Measurements from ENCODE around the gene KIF1B. TPM values are rescaled to one million over a fixed set of nuclear protein-coding genes. Genes with fewer than 3 reads are reported as not detected.

Gene KIF1B
- total and polyA plus RNA-seq, 2 donors (not counting 1 experiment from before 2014, with no cell fraction given): 3.5 to 16.4 TPM

DNA sequence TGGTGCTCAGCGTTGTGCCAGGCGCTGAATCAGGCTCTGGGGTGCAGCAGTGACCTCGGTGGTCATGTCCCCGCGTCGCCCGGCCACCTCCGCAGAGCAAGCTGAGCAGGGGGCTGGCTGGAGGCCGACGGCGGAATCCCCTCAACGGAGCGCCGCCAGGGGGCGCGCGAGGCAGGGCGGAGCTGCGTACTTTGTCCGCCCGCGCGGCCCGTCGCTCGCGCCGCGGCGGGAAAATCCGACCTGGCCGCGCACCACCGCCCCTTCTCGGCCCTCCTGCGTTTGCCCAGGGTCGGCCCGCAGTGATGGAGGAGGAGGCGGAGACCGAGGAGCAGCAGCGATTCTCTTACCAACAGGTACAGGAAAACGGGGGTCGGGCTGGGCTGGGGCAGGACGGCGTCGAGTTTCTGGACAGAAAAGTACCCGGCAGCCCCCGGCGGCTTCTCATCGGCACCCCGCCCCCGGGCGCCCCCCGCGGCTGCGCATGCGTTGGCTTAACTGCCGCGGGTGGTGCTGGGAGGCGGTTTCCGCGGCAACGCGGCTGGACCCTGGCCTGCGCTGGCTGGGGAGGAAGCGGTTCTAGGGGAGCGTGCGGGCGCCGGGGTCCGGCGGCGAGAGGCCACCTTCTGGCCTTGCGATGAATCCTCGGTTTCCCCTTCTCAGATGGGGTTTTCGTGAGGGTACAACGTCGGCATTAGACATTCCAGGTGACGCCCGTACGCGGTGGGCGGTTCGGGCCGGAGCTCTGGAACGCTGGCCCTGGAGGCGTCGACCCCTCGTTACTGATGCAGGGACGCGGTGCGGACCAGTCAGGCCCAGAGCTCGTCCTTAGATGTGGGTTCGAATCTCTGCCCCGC, 220.1 kb downstream of the KIF1B start, which contains the start of gene CENPS:
CENPS (plus strand) TSS at position 218 of the 854 bp plus-strand sequence; CDS start at position 303, 85 bp downstream.
- peak within 1 kb of the TSS; percentile 42 to 98 (median 89) for H3K4me3 ChIP-seq (ENCODE audit: control extremely low read depth in 1 of 5, extremely low read depth in 1 of 5, insufficient read depth in 1 of 5, low read depth in 2 of 5, low read length in 4 of 5)
- POLR2A ChIA-PET: interaction anchor here (0.7 to 2.2 kb wide), 5 partner anchors 11 to 397 kb away, joined by 3 to 7 read pairs (median 3); partner anchors contain the start of genes DFFA, KIF1B, PEX14 and UBE4B
- under 1% methylated on average over 95 of the region's 95 CpGs for WGBS (ENCODE audit: insufficient coverage)
- no peaks in the 10 kb centered on the region for H3K27me3 Mint-ChIP-seq
- peak within 1 kb of the TSS; percentile 99 for H3K4me2 ChIP-seq (replicated peaks; ENCODE audit: low read depth, low read length, poor library complexity, severe bottlenecking)
- H3K36me3 ChIP-seq (replicated peaks in 1 of 2; ENCODE audit: control extremely low read depth in 1 of 2, control insufficient read depth in 1 of 2, extremely low read depth in 1 of 2, insufficient read depth in 2 of 2, low read length in 1 of 2): no peaks in the 10 kb centered on the region
- peak within 1 kb of the TSS; percentile 82 to 95 for H3K27ac ChIP-seq (ENCODE audit: low read length in 2 of 2)
- peaks cover 11 to 30% of the 10 kb centered on the region in 2 donors for H3K4me1 ChIP-seq (ENCODE audit: control insufficient read depth in 2 of 2, insufficient read depth in 2 of 2, low read length in 2 of 2)
- peaks cover 10% of the 10 kb centered on the region for H3K79me2 ChIP-seq (ENCODE audit: control insufficient read depth, insufficient read depth, low read length)
- peak within 1 kb of the TSS; percentile 95 for H2AFZ ChIP-seq (ENCODE audit: insufficient read depth, low read depth, low read length, poor library complexity, severe bottlenecking)
- H3K27me3 ChIP-seq (replicated peaks in 1 of 4; ENCODE audit: control extremely low read depth in 1 of 4, control insufficient read depth in 3 of 4, insufficient read depth in 4 of 4, low read length in 3 of 4): no peaks in the 10 kb centered on the region
- CTCF ChIA-PET: interaction anchor here (0.7 to 3.3 kb wide), 23 partner anchors 9 to 946 kb away, joined by 3 to 51 read pairs (median 4); partner anchors contain the start of genes DFFA, KIF1B, PGD and UBE4B
- ATAC-seq (ENCODE audit: low read depth): peak; percentile 84
- H3K27ac Mint-ChIP-seq: peak within 1 kb of the TSS; percentile 99
- peaks cover 0 to 3% (median 0%) of the 10 kb centered on the region in 3 donors for H3K9me3 ChIP-seq (ENCODE audit: control extremely low read depth in 1 of 3, control insufficient read depth in 2 of 3, insufficient read depth in 1 of 3, low read length in 2 of 3)
- no peaks in the 10 kb centered on the region for H4K20me1 ChIP-seq (ENCODE audit: control insufficient read depth, insufficient read depth, low read length, poor library complexity, severe bottlenecking)
- H3K4me1 Mint-ChIP-seq: peaks cover 30% of the 10 kb centered on the region
- H3K9ac ChIP-seq (ENCODE audit: low read length): peak within 1 kb of the TSS; percentile 97
- TF ChIP-seq EZH2 (IDR thresholded peaks at IDR 0.05; ENCODE audit: borderline replicate concordance, insufficient read depth, low read depth, low read length, poor library complexity, severe bottlenecking): no peak
- TF ChIP-seq, protein P1, sequence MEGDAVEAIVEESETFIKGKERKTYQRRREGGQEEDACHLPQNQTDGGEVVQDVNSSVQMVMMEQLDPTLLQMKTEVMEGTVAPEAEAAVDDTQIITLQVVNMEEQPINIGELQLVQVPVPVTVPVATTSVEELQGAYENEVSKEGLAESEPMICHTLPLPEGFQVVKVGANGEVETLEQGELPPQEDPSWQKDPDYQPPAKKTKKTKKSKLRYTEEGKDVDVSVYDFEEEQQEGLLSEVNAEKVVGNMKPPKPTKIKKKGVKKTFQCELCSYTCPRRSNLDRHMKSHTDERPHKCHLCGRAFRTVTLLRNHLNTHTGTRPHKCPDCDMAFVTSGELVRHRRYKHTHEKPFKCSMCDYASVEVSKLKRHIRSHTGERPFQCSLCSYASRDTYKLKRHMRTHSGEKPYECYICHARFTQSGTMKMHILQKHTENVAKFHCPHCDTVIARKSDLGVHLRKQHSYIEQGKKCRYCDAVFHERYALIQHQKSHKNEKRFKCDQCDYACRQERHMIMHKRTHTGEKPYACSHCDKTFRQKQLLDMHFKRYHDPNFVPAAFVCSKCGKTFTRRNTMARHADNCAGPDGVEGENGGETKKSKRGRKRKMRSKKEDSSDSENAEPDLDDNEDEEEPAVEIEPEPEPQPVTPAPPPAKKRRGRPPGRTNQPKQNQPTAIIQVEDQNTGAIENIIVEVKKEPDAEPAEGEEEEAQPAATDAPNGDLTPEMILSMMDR (IDR thresholded peaks at IDR 0.05): peak; percentile 97
- H3K4me3 Mint-ChIP-seq: peak within 1 kb of the TSS; percentile 96
- no peaks in the 10 kb centered on the region for H3K9me3 Mint-ChIP-seq (ENCODE audit: insufficient read depth)
- intact Hi-C loops (cut with micrococcal nuclease): loop anchor here (1.0 kb wide), 3 partner anchors 32 to 520 kb away; partner anchors contain the start of genes CTNNBIP1 and DFFA
- peak; percentile 96 for DNase-seq

Small RNAs within 50 kb of the gene (small RNA-seq; reads per million reads assigned to genes)
- not detected for gene MIR1273D (ENCODE audit: insufficient read length, low read depth, low replicate concordance)
- not detected for gene RNU6-37P (ENCODE audit: insufficient read length, low read depth, low replicate concordance)
- not detected for gene RNU6-828P (ENCODE audit: insufficient read length, low read depth, low replicate concordance)

Other genes with a start within 250 kb of the KIF1B start
- not detected in 2 replicates for gene RBP7, start 213.3 kb upstream of the KIF1B start, total RNA-seq
- gene RBP7, start 213.3 kb upstream of the KIF1B start, polyA plus RNA-seq: 0.40 TPM in 1 of 2 replicates, not detected in the other
- gene UBE4B, start 177.6 kb upstream of the KIF1B start, total RNA-seq: 57.5 and 59.0 TPM in 2 replicates
- 21.7 and 26.7 TPM in 2 replicates for gene UBE4B, start 177.6 kb upstream of the KIF1B start, polyA plus RNA-seq
- 56.7 and 58.3 TPM in 2 replicates for gene PGD, start 188.5 kb downstream of the KIF1B start, total RNA-seq
- gene PGD, start 188.5 kb downstream of the KIF1B start, polyA plus RNA-seq: 13.7 and 14.0 TPM in 2 replicates
- 7.2 and 10.9 TPM in 2 replicates for gene CENPS, start 219.9 kb downstream of the KIF1B start, total RNA-seq
- 2.9 and 3.1 TPM in 2 replicates for gene CENPS, start 219.9 kb downstream of the KIF1B start, polyA plus RNA-seq
- gene CORT, start 239.5 kb downstream of the KIF1B start, total RNA-seq: 0.52 and 0.90 TPM in 2 replicates
- gene CORT, start 239.5 kb downstream of the KIF1B start, polyA plus RNA-seq: 0.20 TPM in 1 of 2 replicates, not detected in the other

Measured in B cell (primary cell).